ENCODE measurements around the gene PYY. TPM values are rescaled to one million over a fixed set of nuclear protein-coding genes. Genes with fewer than 3 reads are reported as not detected.

PYY gene
- total RNA-seq, 1 experiment from 2014 or later: not detected

GRCh38 chr17:43917348-43918025 is 36.3 kb downstream of the PYY start:
- ChIA-PET POLR2A (ENCODE audit: unreplicated experiment) (no interaction called here), CTCF (no interaction called here)
- Histone ChIP-seq H3K9me2 (replicated peaks; ENCODE audit: low read length) (no peaks in the 10 kb centered on the region), H3K9me3 (ENCODE audit: low read length) (no peaks in the 10 kb centered on the region), H3K36me3 (ENCODE audit: low read depth, low read length) (no peaks in the 10 kb centered on the region), H4K20me1 (ENCODE audit: low read length) (no peaks in the 10 kb centered on the region), H3K27me3 (ENCODE audit: low read length) (peaks cover 21% of the 10 kb centered on the region; the same call in 1 of the 2 replicates), H2AFZ (ENCODE audit: low read length) (no peak overlapping the region), H3F3A (ENCODE audit: low read length, unreplicated experiment) (no peaks in the 10 kb centered on the region), H3K27ac (ENCODE audit: low read length) (no peak overlapping the region), H3K4me3 (ENCODE audit: low read length) (no peak overlapping the region), H3K4me2 (ENCODE audit: low read length) (no peak overlapping the region), H3K4me1 (ENCODE audit: insufficient read depth, low read length) (no peaks in the 10 kb centered on the region), H3K9ac (ENCODE audit: low read length) (no peak overlapping the region), H3K79me2 (ENCODE audit: low read length) (no peaks in the 10 kb centered on the region)
- ATAC-seq (no peak), DNase-seq (no peak)
- intact Hi-C loops (cut with micrococcal nuclease): no loop called here
- BruUV-seq (replicated peaks): no TSS peak
- TF ChIP-seq EZH2phosphoT487 (IDR thresholded peaks at IDR 0.05; ENCODE audit: borderline replicate concordance, low read length): no peak
- no peak for TF ChIP-seq EZH2 (IDR thresholded peaks at IDR 0.05; ENCODE audit: low read length, unreplicated experiment)
- no peak for TF ChIP-seq CTCF (conservative IDR thresholded peaks at IDR 0.05; ENCODE audit: low read depth, low read length)

DNA sequence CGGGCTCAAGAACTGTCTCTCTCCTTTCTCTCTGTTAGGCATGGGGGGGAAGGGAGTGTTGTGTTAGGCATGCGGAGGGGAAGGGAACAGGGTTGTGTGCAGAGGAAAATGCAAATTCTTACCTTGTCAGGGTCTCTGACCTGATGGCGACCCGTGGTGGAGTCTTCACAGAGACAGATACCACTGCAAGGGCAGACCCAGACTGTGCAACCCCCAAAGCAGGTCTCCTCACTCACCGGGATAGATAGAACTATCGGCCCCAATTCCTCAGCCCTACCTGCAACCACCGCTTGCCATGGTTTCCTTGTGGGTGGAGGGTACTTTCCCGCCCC is 36.8 kb downstream of the PYY start:
- no peak overlapping the region for H3K27ac ChIP-seq (ENCODE audit: low read length)
- BruUV-seq (replicated peaks): no TSS peak
- intact Hi-C loops (cut with micrococcal nuclease): no loop called here
- no peak for TF ChIP-seq CTCF (conservative IDR thresholded peaks at IDR 0.05; ENCODE audit: low read depth, low read length)
- TF ChIP-seq EZH2phosphoT487 (IDR thresholded peaks at IDR 0.05; ENCODE audit: borderline replicate concordance, low read length): no peak
- TF ChIP-seq EZH2 (IDR thresholded peaks at IDR 0.05; ENCODE audit: low read length, unreplicated experiment): no peak
- no peak for ATAC-seq
- no peaks in the 10 kb centered on the region for H3K9me2 ChIP-seq (replicated peaks; ENCODE audit: low read length)
- H3F3A ChIP-seq (ENCODE audit: low read length, unreplicated experiment): no peaks in the 10 kb centered on the region
- H4K20me1 ChIP-seq (ENCODE audit: low read length): no peaks in the 10 kb centered on the region
- H3K9me3 ChIP-seq (ENCODE audit: low read length): no peaks in the 10 kb centered on the region
- H2AFZ ChIP-seq (ENCODE audit: low read length): no peak overlapping the region
- peaks cover 21% of the 10 kb centered on the region; the same call in 1 of the 2 replicates for H3K27me3 ChIP-seq (ENCODE audit: low read length)
- no peaks in the 10 kb centered on the region for H3K4me1 ChIP-seq (ENCODE audit: insufficient read depth, low read length)
- POLR2A ChIA-PET (ENCODE audit: unreplicated experiment): no interaction called here
- no peak overlapping the region for H3K4me2 ChIP-seq (ENCODE audit: low read length)
- no peaks in the 10 kb centered on the region for H3K36me3 ChIP-seq (ENCODE audit: low read depth, low read length)
- no peaks in the 10 kb centered on the region for H3K79me2 ChIP-seq (ENCODE audit: low read length)
- no peak for DNase-seq
- no peak overlapping the region for H3K9ac ChIP-seq (ENCODE audit: low read length)
- CTCF ChIA-PET: no interaction called here
- H3K4me3 ChIP-seq (ENCODE audit: low read length): no peak overlapping the region

DNA sequence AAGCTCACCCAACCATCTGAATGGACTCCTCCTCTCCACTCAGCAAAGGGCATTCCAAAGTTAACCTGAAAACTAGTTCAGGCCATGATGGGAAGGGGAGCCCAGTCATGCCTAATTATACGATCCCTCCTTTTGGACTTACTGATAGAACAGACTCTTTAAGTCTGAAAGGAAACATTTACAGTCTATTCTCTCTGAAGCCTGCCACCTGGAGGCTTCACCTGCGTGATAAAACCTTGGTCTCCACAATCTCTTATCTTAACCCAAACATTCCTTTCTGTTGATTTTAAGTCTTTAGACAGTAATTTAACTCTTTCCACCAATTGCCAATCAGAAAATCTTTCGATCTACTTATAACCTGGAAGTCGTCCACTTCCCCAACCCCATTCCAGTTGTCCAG is 37.4 kb downstream of the PYY start:
- TF ChIP-seq EZH2 (IDR thresholded peaks at IDR 0.05; ENCODE audit: low read length, unreplicated experiment): no peak
- TF ChIP-seq EZH2phosphoT487 (IDR thresholded peaks at IDR 0.05; ENCODE audit: borderline replicate concordance, low read length): no peak
- TF ChIP-seq CTCF (conservative IDR thresholded peaks at IDR 0.05; ENCODE audit: low read depth, low read length): no peak
- H3K27me3 ChIP-seq (ENCODE audit: low read length): peaks cover 21% of the 10 kb centered on the region; the same call in 1 of the 2 replicates
- no peak overlapping the region for H3K4me2 ChIP-seq (ENCODE audit: low read length)
- CTCF ChIA-PET: no interaction called here
- H3K79me2 ChIP-seq (ENCODE audit: low read length): no peaks in the 10 kb centered on the region
- no peak overlapping the region for H3K27ac ChIP-seq (ENCODE audit: low read length)
- H4K20me1 ChIP-seq (ENCODE audit: low read length): no peaks in the 10 kb centered on the region
- no peak overlapping the region for H3K9ac ChIP-seq (ENCODE audit: low read length)
- no peaks in the 10 kb centered on the region for H3K9me2 ChIP-seq (replicated peaks; ENCODE audit: low read length)
- intact Hi-C loops (cut with micrococcal nuclease): no loop called here
- POLR2A ChIA-PET (ENCODE audit: unreplicated experiment): no interaction called here
- H3F3A ChIP-seq (ENCODE audit: low read length, unreplicated experiment): no peaks in the 10 kb centered on the region
- no peak for ATAC-seq
- H3K9me3 ChIP-seq (ENCODE audit: low read length): no peaks in the 10 kb centered on the region
- no peaks in the 10 kb centered on the region for H3K36me3 ChIP-seq (ENCODE audit: low read depth, low read length)
- H3K4me3 ChIP-seq (ENCODE audit: low read length): no peak overlapping the region
- no peak overlapping the region for H2AFZ ChIP-seq (ENCODE audit: low read length)
- DNase-seq: no peak
- BruUV-seq (replicated peaks): no TSS peak
- no peaks in the 10 kb centered on the region for H3K4me1 ChIP-seq (ENCODE audit: insufficient read depth, low read length)
